ENCODE results near the gene VCAN. TPM values are rescaled to one million over a fixed set of nuclear protein-coding genes. Genes with fewer than 3 reads are reported as not detected.

Gene VCAN
- total and polyA plus RNA-seq, 3 experiments from 2014 or later: 0.24 to 0.33 TPM; not detected in 1

DNA sequence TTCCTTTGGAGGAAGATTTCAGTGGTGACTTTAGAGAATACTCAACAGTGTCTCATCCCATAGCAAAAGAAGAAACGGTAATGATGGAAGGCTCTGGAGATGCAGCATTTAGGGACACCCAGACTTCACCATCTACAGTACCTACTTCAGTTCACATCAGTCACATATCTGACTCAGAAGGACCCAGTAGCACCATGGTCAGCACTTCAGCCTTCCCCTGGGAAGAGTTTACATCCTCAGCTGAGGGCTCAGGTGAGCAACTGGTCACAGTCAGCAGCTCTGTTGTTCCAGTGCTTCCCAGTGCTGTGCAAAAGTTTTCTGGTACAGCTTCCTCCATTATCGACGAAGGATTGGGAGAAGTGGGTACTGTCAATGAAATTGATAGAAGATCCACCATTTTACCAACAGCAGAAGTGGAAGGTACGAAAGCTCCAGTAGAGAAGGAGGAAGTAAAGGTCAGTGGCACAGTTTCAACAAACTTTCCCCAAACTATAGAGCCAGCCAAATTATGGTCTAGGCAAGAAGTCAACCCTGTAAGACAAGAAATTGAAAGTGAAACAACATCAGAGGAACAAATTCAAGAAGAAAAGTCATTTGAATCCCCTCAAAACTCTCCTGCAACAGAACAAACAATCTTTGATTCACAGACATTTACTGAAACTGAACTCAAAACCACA lies 67.4 kb downstream of the VCAN start:
- Mint-ChIP-seq H3K4me1 (peaks cover 7 to 10% (median 9%) of the 10 kb centered on the region in 3 donors), H3K36me3 (no peaks in the 10 kb centered on the region), H3K9me3 (no peaks in the 10 kb centered on the region), H3K4me3 (peak overlapping the region in 3 of 7 donors; percentile 13 to 49 (median 13)), H3K27ac (peak overlapping the region in 1 of 8 donors; percentile 45), H3K27me3 (peaks cover 0 to 12% of the 10 kb centered on the region in 2 donors)
- H3K36me3 ChIP-seq (ENCODE audit: insufficient read depth, low read length): no peaks in the 10 kb centered on the region
- ChIA-PET CTCF (no interaction called here), POLR2A (no interaction called here)
- no peaks in the 10 kb centered on the region for H3K27me3 ChIP-seq (ENCODE audit: insufficient read depth, low read length, poor library complexity, severe bottlenecking)
- H3K27ac ChIP-seq (ENCODE audit: low read depth, low read length): no peak overlapping the region
- H3K9me3 ChIP-seq (ENCODE audit: low read length): no peaks in the 10 kb centered on the region
- no peak for DNase-seq
- no peak overlapping the region for H3K4me3 ChIP-seq (ENCODE audit: low read length)
- H3K4me1 ChIP-seq (ENCODE audit: insufficient read depth, low read length): no peaks in the 10 kb centered on the region

DNA sequence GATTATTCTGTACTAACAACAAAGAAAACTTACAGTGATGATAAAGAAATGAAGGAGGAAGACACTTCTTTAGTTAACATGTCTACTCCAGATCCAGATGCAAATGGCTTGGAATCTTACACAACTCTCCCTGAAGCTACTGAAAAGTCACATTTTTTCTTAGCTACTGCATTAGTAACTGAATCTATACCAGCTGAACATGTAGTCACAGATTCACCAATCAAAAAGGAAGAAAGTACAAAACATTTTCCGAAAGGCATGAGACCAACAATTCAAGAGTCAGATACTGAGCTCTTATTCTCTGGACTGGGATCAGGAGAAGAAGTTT lies 67.9 kb downstream of the VCAN start:
- H3K27ac Mint-ChIP-seq: peak overlapping the region in 1 of 8 donors; percentile 45
- H3K9me3 Mint-ChIP-seq: no peaks in the 10 kb centered on the region
- no peaks in the 10 kb centered on the region for H3K9me3 ChIP-seq (ENCODE audit: low read length)
- H3K36me3 Mint-ChIP-seq: no peaks in the 10 kb centered on the region
- peaks cover 0 to 12% of the 10 kb centered on the region in 2 donors for H3K27me3 Mint-ChIP-seq
- no peaks in the 10 kb centered on the region for H3K36me3 ChIP-seq (ENCODE audit: insufficient read depth, low read length)
- POLR2A ChIA-PET: no interaction called here
- peak overlapping the region in 4 of 7 donors; percentile 13 to 49 (median 24) for H3K4me3 Mint-ChIP-seq
- no peaks in the 10 kb centered on the region for H3K27me3 ChIP-seq (ENCODE audit: insufficient read depth, low read length, poor library complexity, severe bottlenecking)
- no peak overlapping the region for H3K27ac ChIP-seq (ENCODE audit: low read depth, low read length)
- no peak overlapping the region for H3K4me3 ChIP-seq (ENCODE audit: low read length)
- CTCF ChIA-PET: no interaction called here
- no peaks in the 10 kb centered on the region for H3K4me1 ChIP-seq (ENCODE audit: insufficient read depth, low read length)
- no peak for DNase-seq
- peaks cover 7 to 10% (median 9%) of the 10 kb centered on the region in 3 donors for H3K4me1 Mint-ChIP-seq

DNA sequence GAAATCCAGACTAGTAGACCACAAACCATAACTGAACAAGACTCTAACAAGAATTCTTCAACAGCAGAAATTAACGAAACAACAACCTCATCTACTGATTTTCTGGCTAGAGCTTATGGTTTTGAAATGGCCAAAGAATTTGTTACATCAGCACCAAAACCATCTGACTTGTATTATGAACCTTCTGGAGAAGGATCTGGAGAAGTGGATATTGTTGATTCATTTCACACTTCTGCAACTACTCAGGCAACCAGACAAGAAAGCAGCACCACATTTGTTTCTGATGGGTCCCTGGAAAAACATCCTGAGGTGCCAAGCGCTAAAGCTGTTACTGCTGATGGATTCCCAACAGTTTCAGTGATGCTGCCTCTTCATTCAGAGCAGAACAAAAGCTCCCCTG lies 68.6 kb downstream of the VCAN start:
- CTCF ChIA-PET: no interaction called here
- Histone ChIP-seq H3K4me1 (ENCODE audit: insufficient read depth, low read length) (no peaks in the 10 kb centered on the region), H3K36me3 (ENCODE audit: insufficient read depth, low read length) (no peaks in the 10 kb centered on the region), H3K27me3 (ENCODE audit: insufficient read depth, low read length, poor library complexity, severe bottlenecking) (no peaks in the 10 kb centered on the region), H3K27ac (ENCODE audit: low read depth, low read length) (no peak overlapping the region), H3K9me3 (ENCODE audit: low read length) (no peaks in the 10 kb centered on the region), H3K4me3 (ENCODE audit: low read length) (no peak overlapping the region)
- Mint-ChIP-seq H3K27ac (no peak overlapping the region), H3K36me3 (no peaks in the 10 kb centered on the region), H3K9me3 (no peaks in the 10 kb centered on the region), H3K27me3 (peaks cover 0 to 12% of the 10 kb centered on the region in 2 donors), H3K4me3 (no peak overlapping the region), H3K4me1 (peaks cover 7 to 10% (median 9%) of the 10 kb centered on the region in 3 donors)
- no peak for DNase-seq
- POLR2A ChIA-PET: no interaction called here

DNA sequence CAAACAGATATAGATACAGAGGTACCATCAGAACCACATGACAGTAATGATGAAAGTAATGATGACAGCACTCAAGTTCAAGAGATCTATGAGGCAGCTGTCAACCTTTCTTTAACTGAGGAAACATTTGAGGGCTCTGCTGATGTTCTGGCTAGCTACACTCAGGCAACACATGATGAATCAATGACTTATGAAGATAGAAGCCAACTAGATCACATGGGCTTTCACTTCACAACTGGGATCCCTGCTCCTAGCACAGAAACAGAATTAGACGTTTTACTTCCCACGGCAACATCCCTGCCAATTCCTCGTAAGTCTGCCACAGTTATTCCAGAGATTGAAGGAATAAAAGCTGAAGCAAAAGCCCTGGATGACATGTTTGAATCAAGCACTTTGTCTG lies 69.2 kb downstream of the VCAN start:
- Mint-ChIP-seq H3K9me3 (no peaks in the 10 kb centered on the region), H3K27me3 (peaks cover 0 to 9% of the 10 kb centered on the region in 2 donors), H3K4me1 (peaks cover 7 to 10% (median 9%) of the 10 kb centered on the region in 3 donors), H3K36me3 (no peaks in the 10 kb centered on the region), H3K27ac (no peak overlapping the region), H3K4me3 (no peak overlapping the region)
- no peak overlapping the region for H3K4me3 ChIP-seq (ENCODE audit: low read length)
- POLR2A ChIA-PET: no interaction called here
- H3K4me1 ChIP-seq (ENCODE audit: insufficient read depth, low read length): no peaks in the 10 kb centered on the region
- CTCF ChIA-PET: no interaction called here
- no peak overlapping the region for H3K27ac ChIP-seq (ENCODE audit: low read depth, low read length)
- H3K36me3 ChIP-seq (ENCODE audit: insufficient read depth, low read length): no peaks in the 10 kb centered on the region
- no peaks in the 10 kb centered on the region for H3K27me3 ChIP-seq (ENCODE audit: insufficient read depth, low read length, poor library complexity, severe bottlenecking)
- no peak for DNase-seq
- no peaks in the 10 kb centered on the region for H3K9me3 ChIP-seq (ENCODE audit: low read length)

DNA sequence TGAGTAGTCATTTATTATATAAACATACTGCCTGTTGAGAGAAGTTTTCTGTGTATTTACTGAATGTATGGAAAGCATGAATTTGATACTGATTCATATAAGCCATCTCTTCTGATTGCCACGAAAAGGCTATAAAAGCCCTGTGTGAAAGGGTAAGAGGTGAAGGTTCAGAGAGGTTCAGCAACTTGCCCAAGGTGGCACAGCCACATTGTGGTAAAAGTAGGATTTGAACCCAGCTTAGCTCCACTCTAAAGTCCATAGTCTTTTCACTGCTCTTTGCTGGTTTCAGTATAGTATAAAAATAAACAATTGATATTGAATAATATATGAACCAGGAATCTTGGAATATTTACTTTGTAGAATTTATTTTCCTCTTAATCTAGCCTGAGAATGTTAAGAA lies 71.3 kb downstream of the VCAN start:
- H3K27me3 ChIP-seq (ENCODE audit: insufficient read depth, low read length, poor library complexity, severe bottlenecking): no peaks in the 10 kb centered on the region
- H3K27ac ChIP-seq (ENCODE audit: low read depth, low read length): no peak overlapping the region
- DNase-seq: no peak
- no peaks in the 10 kb centered on the region for H3K27me3 Mint-ChIP-seq
- H3K4me3 Mint-ChIP-seq: no peak overlapping the region
- no peak overlapping the region for H3K4me3 ChIP-seq (ENCODE audit: low read length)
- H3K9me3 Mint-ChIP-seq: no peaks in the 10 kb centered on the region
- no peaks in the 10 kb centered on the region for H3K4me1 ChIP-seq (ENCODE audit: insufficient read depth, low read length)
- H3K36me3 Mint-ChIP-seq: no peaks in the 10 kb centered on the region
- H3K36me3 ChIP-seq (ENCODE audit: insufficient read depth, low read length): no peaks in the 10 kb centered on the region
- H3K27ac Mint-ChIP-seq: no peak overlapping the region
- ChIA-PET POLR2A (no interaction called here), CTCF (no interaction called here)
- no peaks in the 10 kb centered on the region for H3K9me3 ChIP-seq (ENCODE audit: low read length)
- peaks cover 7 to 10% (median 9%) of the 10 kb centered on the region in 3 donors for H3K4me1 Mint-ChIP-seq

DNA sequence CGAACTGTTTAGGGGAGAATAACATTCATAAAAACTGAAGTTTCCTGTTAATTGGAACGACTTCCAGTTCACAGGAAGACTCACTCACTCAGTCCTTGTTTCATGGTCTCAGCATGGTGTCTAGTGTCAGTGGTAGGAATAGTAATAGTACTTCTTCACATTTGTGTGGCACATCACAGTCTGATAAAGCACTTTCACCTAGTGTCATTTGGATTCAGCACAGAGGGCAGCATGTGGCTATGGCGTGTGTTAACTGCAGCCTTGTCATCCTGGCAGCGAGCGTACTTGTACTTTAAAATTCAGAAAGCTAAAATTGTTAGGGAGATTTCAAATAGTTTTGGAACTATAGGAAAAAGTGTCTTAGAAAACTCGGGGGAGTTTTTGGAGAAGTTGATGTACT lies 72.4 kb downstream of the VCAN start:
- Histone ChIP-seq H3K4me3 (ENCODE audit: low read length) (no peak overlapping the region), H3K4me1 (ENCODE audit: insufficient read depth, low read length) (no peaks in the 10 kb centered on the region), H3K27ac (ENCODE audit: low read depth, low read length) (no peak overlapping the region), H3K36me3 (ENCODE audit: insufficient read depth, low read length) (no peaks in the 10 kb centered on the region), H3K9me3 (ENCODE audit: low read length) (no peaks in the 10 kb centered on the region), H3K27me3 (ENCODE audit: insufficient read depth, low read length, poor library complexity, severe bottlenecking) (no peaks in the 10 kb centered on the region)
- ChIA-PET CTCF (no interaction called here), POLR2A (no interaction called here)
- H3K27ac Mint-ChIP-seq: no peak overlapping the region
- no peaks in the 10 kb centered on the region for H3K36me3 Mint-ChIP-seq
- no peaks in the 10 kb centered on the region for H3K27me3 Mint-ChIP-seq
- no peaks in the 10 kb centered on the region for H3K9me3 Mint-ChIP-seq
- peaks cover 7 to 8% (median 7%) of the 10 kb centered on the region in 3 donors for H3K4me1 Mint-ChIP-seq
- no peak for DNase-seq
- no peak overlapping the region for H3K4me3 Mint-ChIP-seq

DNA sequence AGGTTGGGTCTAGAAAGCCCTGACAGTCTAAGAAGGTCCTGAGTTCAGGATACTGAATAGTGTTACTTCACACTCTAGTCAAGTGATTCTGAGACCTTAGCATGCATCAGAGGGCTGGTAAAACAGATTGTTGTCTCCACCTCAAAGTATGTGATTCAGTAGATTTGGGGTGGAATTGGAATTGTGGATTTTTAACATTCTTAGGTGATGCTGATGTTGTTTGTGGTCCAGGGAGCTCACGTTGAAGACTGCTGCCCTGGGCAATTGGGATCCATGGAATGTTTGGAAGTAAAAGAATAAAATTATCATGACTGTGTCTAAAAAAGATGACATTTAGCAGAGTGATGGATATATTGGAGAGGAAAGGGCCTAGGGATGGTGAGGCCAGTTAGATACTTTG lies 75.6 kb downstream of the VCAN start:
- Histone ChIP-seq H3K36me3 (ENCODE audit: insufficient read depth, low read length) (no peaks in the 10 kb centered on the region), H3K9me3 (ENCODE audit: low read length) (no peaks in the 10 kb centered on the region), H3K4me3 (ENCODE audit: low read length) (no peak overlapping the region), H3K27ac (ENCODE audit: low read depth, low read length) (no peak overlapping the region), H3K4me1 (ENCODE audit: insufficient read depth, low read length) (no peaks in the 10 kb centered on the region), H3K27me3 (ENCODE audit: insufficient read depth, low read length, poor library complexity, severe bottlenecking) (no peaks in the 10 kb centered on the region)
- ChIA-PET POLR2A (no interaction called here), CTCF (no interaction called here)
- DNase-seq: no peak
- H3K4me3 Mint-ChIP-seq: no peak overlapping the region
- peaks cover 0 to 3% of the 10 kb centered on the region in 2 donors for H3K27me3 Mint-ChIP-seq
- no peak overlapping the region for H3K27ac Mint-ChIP-seq
- no peaks in the 10 kb centered on the region for H3K4me1 Mint-ChIP-seq
- H3K9me3 Mint-ChIP-seq: no peaks in the 10 kb centered on the region
- H3K36me3 Mint-ChIP-seq: no peaks in the 10 kb centered on the region

DNA sequence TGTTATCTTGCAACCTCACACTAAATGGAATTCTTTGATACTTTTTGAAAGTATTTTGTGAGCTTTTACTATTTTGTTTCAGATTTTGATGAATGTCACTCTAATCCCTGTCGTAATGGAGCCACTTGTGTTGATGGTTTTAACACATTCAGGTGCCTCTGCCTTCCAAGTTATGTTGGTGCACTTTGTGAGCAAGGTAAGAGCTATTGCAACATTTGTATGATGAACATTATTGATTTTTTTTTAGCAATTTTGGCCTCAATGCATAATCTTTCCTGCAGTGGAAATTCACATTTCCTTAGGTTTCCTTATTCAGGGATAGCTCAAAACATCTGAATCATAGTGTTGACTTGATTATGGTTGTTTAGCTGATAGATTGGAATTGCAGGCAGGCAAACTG lies 76.3 kb downstream of the VCAN start:
- Histone ChIP-seq H3K4me1 (ENCODE audit: insufficient read depth, low read length) (no peaks in the 10 kb centered on the region), H3K36me3 (ENCODE audit: insufficient read depth, low read length) (no peaks in the 10 kb centered on the region), H3K9me3 (ENCODE audit: low read length) (no peaks in the 10 kb centered on the region), H3K27me3 (ENCODE audit: insufficient read depth, low read length, poor library complexity, severe bottlenecking) (no peaks in the 10 kb centered on the region), H3K4me3 (ENCODE audit: low read length) (no peak overlapping the region), H3K27ac (ENCODE audit: low read depth, low read length) (no peak overlapping the region)
- Mint-ChIP-seq H3K27ac (no peak overlapping the region), H3K9me3 (no peaks in the 10 kb centered on the region), H3K36me3 (no peaks in the 10 kb centered on the region), H3K27me3 (peaks cover 0 to 3% of the 10 kb centered on the region in 2 donors), H3K4me1 (no peaks in the 10 kb centered on the region), H3K4me3 (no peak overlapping the region)
- POLR2A ChIA-PET: no interaction called here
- CTCF ChIA-PET: no interaction called here
- DNase-seq: no peak

DNA sequence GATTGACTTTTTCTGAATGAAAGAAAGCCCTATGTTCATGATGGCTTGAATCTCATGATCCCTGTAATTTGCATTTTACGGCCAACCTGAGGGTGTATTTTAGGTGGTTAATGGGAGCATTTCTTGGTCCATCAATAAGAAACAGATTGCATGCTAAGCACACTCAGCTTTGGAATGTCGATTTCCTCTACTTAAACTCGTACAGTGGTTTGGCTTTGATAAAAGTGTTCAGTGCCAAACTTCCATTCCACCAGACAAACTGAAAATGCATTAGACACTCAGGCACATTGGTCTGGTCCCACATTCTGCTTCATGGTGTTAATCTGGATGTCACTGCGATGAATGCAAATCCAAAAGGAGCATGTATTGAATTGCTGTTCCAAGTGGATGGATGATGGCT lies 77.0 kb downstream of the VCAN start:
- Histone ChIP-seq H3K27me3 (ENCODE audit: insufficient read depth, low read length, poor library complexity, severe bottlenecking) (no peaks in the 10 kb centered on the region), H3K36me3 (ENCODE audit: insufficient read depth, low read length) (no peaks in the 10 kb centered on the region), H3K27ac (ENCODE audit: low read depth, low read length) (no peak overlapping the region), H3K4me1 (ENCODE audit: insufficient read depth, low read length) (no peaks in the 10 kb centered on the region), H3K4me3 (ENCODE audit: low read length) (no peak overlapping the region), H3K9me3 (ENCODE audit: low read length) (no peaks in the 10 kb centered on the region)
- ChIA-PET CTCF (no interaction called here), POLR2A (no interaction called here)
- no peak overlapping the region for H3K4me3 Mint-ChIP-seq
- no peak overlapping the region for H3K27ac Mint-ChIP-seq
- peaks cover 0 to 3% of the 10 kb centered on the region in 2 donors for H3K27me3 Mint-ChIP-seq
- no peaks in the 10 kb centered on the region for H3K9me3 Mint-ChIP-seq
- no peaks in the 10 kb centered on the region for H3K4me1 Mint-ChIP-seq
- no peaks in the 10 kb centered on the region for H3K36me3 Mint-ChIP-seq
- DNase-seq: no peak

All from CD8-positive, alpha-beta memory T cell (primary cell).